H9 (cell line): ENCODE data around the gene TRIM40. TPM values are rescaled to one million over a fixed set of nuclear protein-coding genes. Genes with fewer than 3 reads are reported as not detected.

Experiments
- DNase-seq: peaks from one replicate; pipeline ENCODE4 v3.0.0-alpha.2; 2017
- H2AFZ ChIP-seq: one replicate; pipeline ENCODE4 v1.6.1; 2013; ENCODE audit warnings: mild to moderate bottlenecking, low read length, control low read depth, moderate library complexity
- H2AK5ac ChIP-seq: 2 replicates; pipeline ENCODE4 v1.6.1; 2013; ENCODE audit warnings: low read length, control low read depth, mixed read lengths; ENCODE audit not compliant: insufficient read length
- H2BK120ac ChIP-seq: one replicate; pipeline ENCODE4 v1.6.1; 2013; ENCODE audit warnings: low read depth, mild to moderate bottlenecking, low read length, control low read depth, inconsistent platforms; ENCODE audit not compliant: poor library complexity, severe bottlenecking
- H2BK12ac ChIP-seq: 2 replicates; pipeline ENCODE4 v1.6.1; 2013; ENCODE audit warnings: low read length, control low read depth, mixed read lengths, low read depth; ENCODE audit not compliant: insufficient read length
- H2BK15ac ChIP-seq: 2 replicates; pipeline ENCODE4 v1.6.1; 2013; ENCODE audit warnings: low read depth, low read length, control low read depth
- H2BK20ac ChIP-seq: one replicate; pipeline ENCODE4 v1.6.1; 2013; ENCODE audit warnings: low read depth, mild to moderate bottlenecking, low read length, control low read depth, inconsistent platforms; ENCODE audit not compliant: poor library complexity, severe bottlenecking
- H2BK5ac ChIP-seq: 2 replicates; pipeline ENCODE4 v1.6.1; 2013; ENCODE audit warnings: low read length, control low read depth, mixed read lengths; ENCODE audit not compliant: insufficient read length
- H3K14ac ChIP-seq: 2 replicates; pipeline ENCODE4 v1.6.1; 2013; ENCODE audit warnings: low read length, control low read depth; ENCODE audit not compliant: insufficient read depth
- H3K18ac ChIP-seq: 2 replicates; pipeline ENCODE4 v1.6.1; 2013; ENCODE audit warnings: low read depth, mild to moderate bottlenecking, mixed read lengths, low read length, control low read depth; ENCODE audit not compliant: insufficient read length
- H3K23ac ChIP-seq: 2 replicates; pipeline ENCODE4 v1.6.1; 2013; ENCODE audit warnings: low read length, control low read depth, mixed read lengths, low read depth; ENCODE audit not compliant: insufficient read length
- H3K23me2 ChIP-seq: 2 replicates; pipeline ENCODE4 v1.6.1; 2013; ENCODE audit warnings: low read depth, mild to moderate bottlenecking, mixed read lengths, low read length, control low read depth; ENCODE audit not compliant: insufficient read length, poor library complexity, severe bottlenecking
- H3K27ac ChIP-seq: 2 replicates; pipeline ENCODE4 v1.5.1; 2013; ENCODE audit warnings: low read length, control low read depth, mixed read lengths, low read depth; ENCODE audit not compliant: insufficient read length
- H3K27me3 ChIP-seq: 2 replicates; pipeline ENCODE4 v1.6.1; 2013; ENCODE audit warnings: low read length, control low read depth, inconsistent platforms; ENCODE audit not compliant: insufficient read depth
- H3K4ac ChIP-seq: 2 replicates; pipeline ENCODE4 v1.6.1; 2013; ENCODE audit warnings: low read depth, mild to moderate bottlenecking, control low read depth, inconsistent platforms, low read length, moderate library complexity
- H3K4me1 ChIP-seq: 2 replicates; pipeline ENCODE4 v1.6.1; 2013; ENCODE audit warnings: low read length, control low read depth, inconsistent platforms; ENCODE audit not compliant: insufficient read depth
- H3K4me2 ChIP-seq: 2 replicates; pipeline ENCODE4 v1.6.1; 2013; ENCODE audit warnings: low read length, control low read depth, mixed read lengths; ENCODE audit not compliant: insufficient read length, insufficient read depth
- H3K56ac ChIP-seq: 2 replicates; pipeline ENCODE4 v1.6.1; 2013; ENCODE audit warnings: low read depth, mild to moderate bottlenecking, mixed read lengths, low read length, control low read depth; ENCODE audit not compliant: insufficient read length
- H3K79me1 ChIP-seq: 2 replicates; pipeline ENCODE4 v1.6.1; 2013; ENCODE audit warnings: low read depth, mild to moderate bottlenecking, moderate library complexity, low read length, control low read depth, inconsistent platforms; ENCODE audit not compliant: insufficient read depth, poor library complexity, severe bottlenecking
- H3K79me2 ChIP-seq: 2 replicates; pipeline ENCODE4 v1.6.1; 2013; ENCODE audit warnings: low read length, control low read depth, inconsistent platforms; ENCODE audit not compliant: insufficient read depth
- H3K9ac ChIP-seq: 2 replicates; pipeline ENCODE4 v1.6.1; 2013; ENCODE audit warnings: low read length, control low read depth, mixed read lengths; ENCODE audit not compliant: insufficient read length; ENCODE audit errors: extremely low read depth
- H3K9me3 ChIP-seq: one replicate; pipeline ENCODE4 v1.6.1; 2013; ENCODE audit warnings: low read depth, low read length, inconsistent platforms; ENCODE audit not compliant: control insufficient read depth
- H3T11ph ChIP-seq: one replicate; pipeline ENCODE4 v1.6.1; 2013; ENCODE audit warnings: mild to moderate bottlenecking, low read length, control low read depth, inconsistent platforms
- H4K20me1 ChIP-seq: one replicate; pipeline ENCODE4 v1.6.1; 2013; ENCODE audit not compliant: control insufficient read depth, insufficient read length, insufficient read depth
- H4K5ac ChIP-seq: 2 replicates; pipeline ENCODE4 v1.6.1; 2013; ENCODE audit warnings: low read depth, mild to moderate bottlenecking, mixed read lengths, low read length, control low read depth; ENCODE audit not compliant: insufficient read length
- H4K8ac ChIP-seq: replicated peaks from 2 replicates; pipeline ENCODE4 v1.6.1; 2013; ENCODE audit warnings: low read length, control low read depth, mixed read lengths, low read depth; ENCODE audit not compliant: insufficient read length
- H4K91ac ChIP-seq: 2 replicates; pipeline ENCODE4 v1.6.1; 2013; ENCODE audit warnings: low read depth, mild to moderate bottlenecking, moderate library complexity, mixed read lengths, low read length, control low read depth; ENCODE audit not compliant: insufficient read length
- H3K27ac Mint-ChIP-seq, 3 experiments: 2 replicates in 2 of 3; 3 replicates in 1 of 3; pipeline ENCODE4 v1.8.0; 2020 to 2021; ENCODE audit warnings: mixed read lengths in 3 of 3, mild to moderate bottlenecking in 1 of 3, moderate library complexity in 1 of 3
- H3K27me3 Mint-ChIP-seq: 2 replicates; pipeline ENCODE4 v1.8.0; 2021; ENCODE audit warnings: low read depth, mild to moderate bottlenecking, moderate library complexity, mixed read lengths
- H3K36me3 Mint-ChIP-seq, 3 experiments: 2 replicates in 2 of 3; 3 replicates in 1 of 3; pipeline ENCODE4 v1.8.0; 2020 to 2021; ENCODE audit warnings: low read depth in 3 of 3, mixed read lengths in 3 of 3; ENCODE audit not compliant: insufficient read depth in 1 of 3
- H3K4me1 Mint-ChIP-seq, 2 experiments: 2 replicates each; pipeline ENCODE4 v1.8.0; 2020; ENCODE audit warnings: mixed read lengths in 2 of 2
- H3K4me3 Mint-ChIP-seq, 2 experiments: 2 replicates in 1 of 2; 3 replicates in 1 of 2; pipeline ENCODE4 v1.8.0; 2020 to 2021; ENCODE audit warnings: mild to moderate bottlenecking in 2 of 2, mixed read lengths in 2 of 2, moderate library complexity in 1 of 2
- H3K9me3 Mint-ChIP-seq, 2 experiments: 2 replicates in 1 of 2; 3 replicates in 1 of 2; pipeline ENCODE4 v1.8.0; 2020; ENCODE audit warnings: mild to moderate bottlenecking in 2 of 2, mixed read lengths in 2 of 2, moderate library complexity in 1 of 2
- CTCF ChIP-seq: fragments of 200-600 bp; sonication (generic); conservative IDR thresholded peaks from 3 replicates; pipeline ENCODE4 v1.8.0; 2021; ENCODE audit warnings: antibody characterized with exemption, mild to moderate bottlenecking
- WGBS: extraction: QIAGEN DNeasy Blood & Tissue Kit; methylation state at CpG from one replicate; pipeline ENCODE4 v1.1.7; 2013; ENCODE audit warnings: missing lambda C conversion rate, low lambda C conversion rate, mixed read lengths; ENCODE audit not compliant: insufficient read length; ENCODE audit errors: extremely low coverage; 5-methylcytosine and 5-hydroxymethylcytosine counted together
- total RNA-seq: library from RNA; stranded (reverse); gene quantifications from 2 replicates; pipeline ENCODE4 v1.2.1, GENCODE V29; 2021

The TRIM40 gene
- total RNA-seq, 1 experiment from 2014 or later: not detected

- no peak overlapping the region for H3K27ac ChIP-seq
Observed at GRCh38 chr6:30178837-30179236, 42.9 kb downstream of the TRIM40 start.

More at GRCh38 chr6:30178837-30179236, 42.9 kb downstream of the TRIM40 start:
- H3K9ac ChIP-seq: no peak overlapping the region
- Mint-ChIP-seq H3K9me3 (peaks cover 0 to 5% of the 10 kb centered on the region in 2 experiments; a peak in 3 of 5 replicates), H3K4me1 (no peaks in the 10 kb centered on the region; a peak in 1 of 4 replicates), H3K36me3 (no peaks in the 10 kb centered on the region; a peak in 1 of 7 replicates), H3K4me3 (no peak overlapping the region), H3K27ac (no peak overlapping the region), H3K27me3 (peaks cover 52% of the 10 kb centered on the region)
- no peak overlapping the region for H3K18ac ChIP-seq
- H3K14ac ChIP-seq: no peak overlapping the region
- no peak overlapping the region for H3K56ac ChIP-seq
- no peak overlapping the region for H2BK120ac ChIP-seq
- no peak overlapping the region for H4K5ac ChIP-seq
- no peak overlapping the region for H2BK5ac ChIP-seq
- no peaks in the 10 kb centered on the region for H4K20me1 ChIP-seq
- H3K4me2 ChIP-seq: no peak overlapping the region
- no peaks in the 10 kb centered on the region for H3K79me2 ChIP-seq
- H4K8ac ChIP-seq: no peak overlapping the region
- H3K23ac ChIP-seq: no peak overlapping the region
- no peaks in the 10 kb centered on the region for H3K79me1 ChIP-seq
- no peak for DNase-seq
- no peak overlapping the region for H2AFZ ChIP-seq
- no peaks in the 10 kb centered on the region for H3K9me3 ChIP-seq
- no peaks in the 10 kb centered on the region for H3K23me2 ChIP-seq
- H2BK12ac ChIP-seq: no peak overlapping the region
- H3K4ac ChIP-seq: no peak overlapping the region
- H2BK20ac ChIP-seq: no peak overlapping the region
- H3T11ph ChIP-seq: no peak overlapping the region
- TF ChIP-seq CTCF: no peak
- H2AK5ac ChIP-seq: no peak overlapping the region
- H2BK15ac ChIP-seq: no peak overlapping the region
- H3K4me1 ChIP-seq: no peaks in the 10 kb centered on the region
- no peaks in the 10 kb centered on the region for H3K27me3 ChIP-seq
- no CpG with 5 or more reads among the region's 1 CpG for WGBS
- H4K91ac ChIP-seq: no peak overlapping the region
